Kidney epithelial cell (primary cell): ENCODE measurements around the gene NACAD. TPM values are rescaled to one million over a fixed set of nuclear protein-coding genes. Genes with fewer than 3 reads are reported as not detected.

Experiments used
- DNase-seq: peaks from one replicate; pipeline ENCODE4 v3.0.0-alpha.2; 2010; ENCODE audit warnings: low read depth
- H3K27me3 ChIP-seq: 2 replicates; pipeline ENCODE4 v1.6.0; 2011; ENCODE audit warnings: low read length; ENCODE audit not compliant: control insufficient read depth, insufficient read depth
- H3K36me3 ChIP-seq: 2 replicates; pipeline ENCODE4 v1.5.1; 2011; ENCODE audit warnings: low read length; ENCODE audit not compliant: control insufficient read depth, insufficient read depth
- H3K4me3 ChIP-seq: 2 replicates; pipeline ENCODE4 v1.5.1; 2011; ENCODE audit warnings: low read depth, mild to moderate bottlenecking, control low read depth, low read length
- CTCF ChIP-seq: IDR thresholded peaks from 2 replicates; pipeline ENCODE4 v1.5.1; 2011; ENCODE audit warnings: mild to moderate bottlenecking, moderate library complexity, low read length, control low read depth, inconsistent platforms; ENCODE audit not compliant: insufficient read depth, poor library complexity, severe bottlenecking
- total RNA-seq: library from RNA; depleted of rRNA; stranded (reverse); fragments of >200 nt; gene quantifications from 2 replicates; pipeline ENCODE4 v1.2.3, GENCODE V29; 2015

NACAD gene
- total RNA-seq, 1 donor from 2014 or later, result 4.9 TPM

- Histone ChIP-seq H3K4me3 (no peak overlapping the region), H3K36me3 (peaks cover 1% of the 10 kb centered on the region), H3K27me3 (no peaks in the 10 kb centered on the region)
- TF ChIP-seq CTCF, result no peak
- DNase-seq, result no peak
Observed at GRCh38 chr7:45072131-45073030, 16.4 kb downstream of the NACAD start.

- H3K36me3 ChIP-seq, result peaks cover 1% of the 10 kb centered on the region
- H3K27me3 ChIP-seq, result no peaks in the 10 kb centered on the region
- TF ChIP-seq CTCF, result no peak
- H3K4me3 ChIP-seq, result no peak overlapping the region
- DNase-seq, result no peak
Observed at GRCh38 chr7:45071528-45071927, 17.2 kb downstream of the NACAD start.

- H3K36me3 ChIP-seq, result peaks cover 1% of the 10 kb centered on the region
- no peak overlapping the region for H3K4me3 ChIP-seq
- no peak for TF ChIP-seq CTCF
- DNase-seq, result no peak
- no peaks in the 10 kb centered on the region for H3K27me3 ChIP-seq
Observed at GRCh38 chr7:45070254-45070642, 18.5 kb downstream of the NACAD start.

- Histone ChIP-seq H3K4me3 (no peak overlapping the region), H3K36me3 (peaks cover 1% of the 10 kb centered on the region), H3K27me3 (no peaks in the 10 kb centered on the region)
- TF ChIP-seq CTCF, result no peak
- DNase-seq, result no peak
Observed at GRCh38 chr7:45069444-45070253, 19.1 kb downstream of the NACAD start.

GRCh38 chr7:45068236-45069023 is 20.3 kb downstream of the NACAD start:
- Histone ChIP-seq H3K27me3 (no peaks in the 10 kb centered on the region), H3K36me3 (peaks cover 1% of the 10 kb centered on the region), H3K4me3 (no peak overlapping the region)
- no peak for DNase-seq
- TF ChIP-seq CTCF, result no peak
